Neuron (in vitro differentiated cells): ENCODE results near the gene RPTOR.

ENCODE experiments used
- H2AFZ ChIP-seq: one replicate; pipeline ENCODE4 v1.6.1; 2013; ENCODE audit warnings: low read depth, mild to moderate bottlenecking, inconsistent platforms, low read length, moderate library complexity
- H3K27me3 ChIP-seq: one replicate; pipeline ENCODE4 v1.6.1; 2013; ENCODE audit warnings: low read length; ENCODE audit not compliant: insufficient read depth
- H3K36me3 ChIP-seq: one replicate; pipeline ENCODE4 v1.6.1; 2013; ENCODE audit warnings: low read length; ENCODE audit not compliant: insufficient read depth
- H3K4me1 ChIP-seq: one replicate; pipeline ENCODE4 v1.6.1; 2013; ENCODE audit warnings: low read length; ENCODE audit not compliant: insufficient read depth
- H3K4me3 ChIP-seq: 2 replicates; pipeline ENCODE4 v1.5.1; 2013; ENCODE audit warnings: mild to moderate bottlenecking, low read length, moderate library complexity
- H3K9me3 ChIP-seq: one replicate; pipeline ENCODE4 v1.6.1; 2013; ENCODE audit warnings: low read length

The RPTOR gene

GRCh38 chr17:80785477-80786178, 241.0 kb downstream of the RPTOR start:
- H3K4me1 ChIP-seq = peaks cover 26% of the 10 kb centered on the region
- no peaks in the 10 kb centered on the region for H3K36me3 ChIP-seq
- H2AFZ ChIP-seq = no peak overlapping the region
- no peak overlapping the region for H3K4me3 ChIP-seq
- H3K27me3 ChIP-seq = no peaks in the 10 kb centered on the region
- no peaks in the 10 kb centered on the region for H3K9me3 ChIP-seq

DNA sequence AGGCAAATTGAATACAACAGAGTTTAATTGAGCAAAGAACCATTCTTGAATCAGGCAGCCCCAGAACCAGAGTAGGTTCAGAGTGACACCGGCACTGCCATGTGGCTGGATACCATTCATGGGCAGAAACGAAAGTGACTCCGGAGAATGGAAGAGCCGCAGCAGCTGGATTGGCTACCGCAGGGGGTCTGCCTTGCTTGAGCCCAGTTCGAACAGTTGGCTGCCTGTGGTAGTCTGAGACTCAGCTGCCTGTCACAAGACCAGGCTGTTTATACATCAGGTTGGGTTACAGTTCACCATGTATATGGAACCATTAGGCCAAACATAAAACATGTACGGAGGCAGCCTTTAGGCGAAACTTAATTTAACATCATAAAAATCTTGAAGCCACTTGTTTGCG, 241.8 kb downstream of the RPTOR start:
- no peaks in the 10 kb centered on the region for H3K36me3 ChIP-seq
- no peak overlapping the region for H3K4me3 ChIP-seq
- H3K27me3 ChIP-seq = no peaks in the 10 kb centered on the region
- H3K4me1 ChIP-seq = peaks cover 35% of the 10 kb centered on the region
- H3K9me3 ChIP-seq = no peaks in the 10 kb centered on the region
- no peak overlapping the region for H2AFZ ChIP-seq

- H3K4me1 ChIP-seq = peaks cover 39% of the 10 kb centered on the region
- no peaks in the 10 kb centered on the region for H3K36me3 ChIP-seq
- H3K9me3 ChIP-seq = no peaks in the 10 kb centered on the region
- H2AFZ ChIP-seq = no peak overlapping the region
- H3K27me3 ChIP-seq = no peaks in the 10 kb centered on the region
- H3K4me3 ChIP-seq = no peak overlapping the region
These were observed 242.2 kb downstream of the RPTOR start for GRCh38 chr17:80786887-80787286.

DNA sequence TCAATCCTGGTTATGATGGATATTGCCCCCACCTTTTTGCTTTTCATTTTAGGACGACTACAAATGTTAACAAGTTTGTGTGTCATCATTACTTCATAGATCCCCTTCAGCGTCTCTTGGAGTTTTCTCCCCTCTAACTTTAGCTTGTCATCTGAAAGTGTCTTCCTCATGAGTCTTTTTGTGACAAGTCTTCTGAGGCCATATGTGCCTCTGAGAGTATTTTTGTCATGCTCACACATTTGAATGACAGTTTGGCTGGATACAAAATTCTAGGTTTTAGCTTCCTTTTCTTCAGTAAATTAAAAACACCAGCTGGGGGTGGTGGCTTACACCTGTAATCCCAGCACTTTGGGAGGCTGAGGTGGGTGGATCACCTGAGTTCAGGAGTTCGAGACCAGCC, 243.2 kb downstream of the RPTOR start:
- no peak overlapping the region for H2AFZ ChIP-seq
- peaks cover 44% of the 10 kb centered on the region for H3K4me1 ChIP-seq
- H3K27me3 ChIP-seq = no peaks in the 10 kb centered on the region
- no peaks in the 10 kb centered on the region for H3K36me3 ChIP-seq
- no peaks in the 10 kb centered on the region for H3K9me3 ChIP-seq
- H3K4me3 ChIP-seq = no peak overlapping the region

GRCh38 chr17:80789356-80789902, 244.8 kb downstream of the RPTOR start:
- Histone ChIP-seq H2AFZ (no peak overlapping the region), H3K4me1 (peaks cover 44% of the 10 kb centered on the region), H3K36me3 (no peaks in the 10 kb centered on the region), H3K9me3 (no peaks in the 10 kb centered on the region), H3K4me3 (no peak overlapping the region), H3K27me3 (no peaks in the 10 kb centered on the region)

- H3K4me1 ChIP-seq = peaks cover 42% of the 10 kb centered on the region
- H3K27me3 ChIP-seq = no peaks in the 10 kb centered on the region
- H3K4me3 ChIP-seq = no peak overlapping the region
- H2AFZ ChIP-seq = no peak overlapping the region
- no peaks in the 10 kb centered on the region for H3K9me3 ChIP-seq
- no peaks in the 10 kb centered on the region for H3K36me3 ChIP-seq
These were observed 245.6 kb downstream of the RPTOR start for GRCh38 chr17:80790021-80790765.

- H3K4me1 ChIP-seq = peaks cover 34% of the 10 kb centered on the region
These were observed 246.5 kb downstream of the RPTOR start for GRCh38 chr17:80790981-80791742.

GRCh38 chr17:80791758-80792284, 247.2 kb downstream of the RPTOR start:
- no peaks in the 10 kb centered on the region for H3K27me3 ChIP-seq
- H2AFZ ChIP-seq = no peak overlapping the region
- peaks cover 34% of the 10 kb centered on the region for H3K4me1 ChIP-seq
- H3K4me3 ChIP-seq = no peak overlapping the region
- H3K36me3 ChIP-seq = no peaks in the 10 kb centered on the region
- H3K9me3 ChIP-seq = no peaks in the 10 kb centered on the region

More at GRCh38 chr17:80790981-80791742, 246.5 kb downstream of the RPTOR start:
- no peaks in the 10 kb centered on the region for H3K36me3 ChIP-seq
- no peak overlapping the region for H3K4me3 ChIP-seq
- H3K9me3 ChIP-seq = no peaks in the 10 kb centered on the region
- no peak overlapping the region for H2AFZ ChIP-seq
- no peaks in the 10 kb centered on the region for H3K27me3 ChIP-seq

- Histone ChIP-seq H3K27me3 (no peaks in the 10 kb centered on the region), H3K36me3 (no peaks in the 10 kb centered on the region), H3K9me3 (no peaks in the 10 kb centered on the region), H3K4me1 (peaks cover 34% of the 10 kb centered on the region), H2AFZ (no peak overlapping the region), H3K4me3 (no peak overlapping the region)
These were observed 247.7 kb downstream of the RPTOR start for GRCh38 chr17:80792373-80792781.

DNA sequence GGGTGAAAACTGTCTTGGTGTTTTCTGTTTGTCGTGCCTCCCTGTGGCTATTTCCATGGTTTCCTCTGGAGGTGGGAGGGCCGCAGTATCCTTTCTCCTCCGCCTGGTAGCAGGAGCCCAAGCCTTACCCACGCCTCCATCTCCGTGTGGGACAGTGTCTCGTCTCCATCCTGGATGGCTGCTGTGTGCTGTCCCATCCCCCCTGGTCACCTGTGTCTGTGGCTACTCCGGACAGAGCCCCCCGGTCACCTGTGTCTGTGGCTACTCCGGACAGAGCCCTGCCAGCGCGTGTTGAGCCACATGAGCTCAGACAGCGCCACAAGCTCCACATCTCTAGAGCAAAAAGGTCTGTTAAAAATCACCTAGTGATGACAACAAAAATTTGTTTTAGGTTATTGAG, 248.8 kb downstream of the RPTOR start:
- no peaks in the 10 kb centered on the region for H3K9me3 ChIP-seq
- no peak overlapping the region for H3K4me3 ChIP-seq
- H3K4me1 ChIP-seq = peaks cover 34% of the 10 kb centered on the region
- H2AFZ ChIP-seq = no peak overlapping the region
- no peaks in the 10 kb centered on the region for H3K27me3 ChIP-seq
- H3K36me3 ChIP-seq = peaks cover 3% of the 10 kb centered on the region

- Histone ChIP-seq H3K4me1 (peaks cover 34% of the 10 kb centered on the region), H3K36me3 (peaks cover 3% of the 10 kb centered on the region), H3K4me3 (no peak overlapping the region), H3K9me3 (no peaks in the 10 kb centered on the region), H2AFZ (no peak overlapping the region), H3K27me3 (no peaks in the 10 kb centered on the region)
These were observed 249.2 kb downstream of the RPTOR start for GRCh38 chr17:80793851-80794267.

DNA sequence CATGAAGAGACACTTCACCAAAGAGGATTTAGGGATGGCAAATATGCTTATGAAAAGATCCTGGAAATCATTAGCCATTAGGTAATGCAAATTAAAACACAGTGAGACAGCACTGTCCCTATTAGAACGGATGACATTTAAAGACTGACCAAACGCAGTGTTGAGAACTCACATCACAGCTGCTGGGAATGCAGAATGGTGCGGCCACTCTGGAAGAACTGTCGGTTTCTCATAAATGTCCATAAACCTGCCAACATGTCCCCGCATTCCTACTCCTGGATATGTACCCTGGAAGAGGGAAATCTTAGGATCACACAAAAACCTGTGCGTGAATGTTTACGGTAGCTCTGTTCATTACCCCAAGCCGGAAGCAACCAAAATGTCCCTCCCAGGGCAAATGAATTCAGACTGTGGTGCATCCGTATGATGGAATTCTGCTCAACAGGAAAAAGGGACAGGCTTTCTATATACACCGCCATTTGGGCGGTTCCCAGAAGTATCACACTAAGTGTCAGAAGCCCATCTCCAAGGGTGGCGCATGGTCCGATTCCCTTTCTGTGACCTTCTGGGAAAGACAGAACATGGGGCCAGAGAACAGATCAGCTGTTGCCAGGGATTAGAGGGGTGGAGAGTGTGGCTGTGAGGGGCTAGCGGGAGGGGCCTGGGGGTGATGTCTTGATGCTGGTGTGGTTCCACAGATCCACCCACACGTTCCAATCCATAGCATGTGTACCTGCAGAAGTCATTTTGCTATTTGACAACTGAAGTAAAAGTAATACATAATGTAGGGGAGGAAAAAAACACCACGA, 249.8 kb downstream of the RPTOR start:
- Histone ChIP-seq H2AFZ (no peak overlapping the region), H3K4me1 (peaks cover 29% of the 10 kb centered on the region), H3K36me3 (peaks cover 3% of the 10 kb centered on the region), H3K9me3 (no peaks in the 10 kb centered on the region), H3K4me3 (no peak overlapping the region), H3K27me3 (no peaks in the 10 kb centered on the region)
